Activated T-cell treated with anti-CD3 and anti-CD28 coated beads, Interleukin-2, amount 50 U/mL, for 72 hours (primary cell): ENCODE data around the gene GOT1. TPM values are rescaled to one million over a fixed set of nuclear protein-coding genes. Genes with fewer than 3 reads are reported as not detected.

ENCODE experiments used
- ATAC-seq, 2 donors: fragments of 150-1000 bp; cut with Tn5 transposase; replicated peaks in 1 of 2; 2 replicates each; pipeline ENCODE4 v1.10.0; 2021; ENCODE audit warnings: moderate library complexity in 2 of 2, mild to moderate bottlenecking in 1 of 2
- DNase-seq, 2 donors: peaks; one replicate each; pipeline ENCODE4 v3.0.0; 2021 to 2022; ENCODE audit warnings: mixed read lengths in 1 of 2
- H3K27ac Mint-ChIP-seq: one replicate; pipeline ENCODE4 v1.8.0; 2022; ENCODE audit warnings: mild to moderate bottlenecking, moderate library complexity, mixed read lengths
- H3K27me3 Mint-ChIP-seq: one replicate; pipeline ENCODE4 v1.8.0; 2022; ENCODE audit warnings: low read depth, mixed read lengths
- H3K36me3 Mint-ChIP-seq, 2 donors: one replicate each; pipeline ENCODE4 v1.8.0; 2022; ENCODE audit warnings: mixed read lengths in 2 of 2, mild to moderate bottlenecking in 1 of 2; ENCODE audit not compliant: insufficient read depth in 2 of 2
- H3K4me1 Mint-ChIP-seq: one replicate; pipeline ENCODE4 v1.8.0; 2022; ENCODE audit warnings: low read depth, mixed read lengths
- H3K4me3 Mint-ChIP-seq, 2 donors: one replicate each; pipeline ENCODE4 v1.8.0; 2022; ENCODE audit warnings: mild to moderate bottlenecking in 2 of 2, mixed read lengths in 2 of 2, moderate library complexity in 2 of 2
- H3K9me3 Mint-ChIP-seq, 2 donors: one replicate each; pipeline ENCODE4 v1.8.0; 2022; ENCODE audit warnings: mixed read lengths in 2 of 2
- total RNA-seq, 2 donors: library from RNA; stranded (reverse); gene quantifications; one replicate each; pipeline ENCODE4 v1.2.3, GENCODE V29; 2022

GOT1 gene
- 100 to 1,000 TPM; 101 to 103 TPM for total RNA-seq

DNA sequence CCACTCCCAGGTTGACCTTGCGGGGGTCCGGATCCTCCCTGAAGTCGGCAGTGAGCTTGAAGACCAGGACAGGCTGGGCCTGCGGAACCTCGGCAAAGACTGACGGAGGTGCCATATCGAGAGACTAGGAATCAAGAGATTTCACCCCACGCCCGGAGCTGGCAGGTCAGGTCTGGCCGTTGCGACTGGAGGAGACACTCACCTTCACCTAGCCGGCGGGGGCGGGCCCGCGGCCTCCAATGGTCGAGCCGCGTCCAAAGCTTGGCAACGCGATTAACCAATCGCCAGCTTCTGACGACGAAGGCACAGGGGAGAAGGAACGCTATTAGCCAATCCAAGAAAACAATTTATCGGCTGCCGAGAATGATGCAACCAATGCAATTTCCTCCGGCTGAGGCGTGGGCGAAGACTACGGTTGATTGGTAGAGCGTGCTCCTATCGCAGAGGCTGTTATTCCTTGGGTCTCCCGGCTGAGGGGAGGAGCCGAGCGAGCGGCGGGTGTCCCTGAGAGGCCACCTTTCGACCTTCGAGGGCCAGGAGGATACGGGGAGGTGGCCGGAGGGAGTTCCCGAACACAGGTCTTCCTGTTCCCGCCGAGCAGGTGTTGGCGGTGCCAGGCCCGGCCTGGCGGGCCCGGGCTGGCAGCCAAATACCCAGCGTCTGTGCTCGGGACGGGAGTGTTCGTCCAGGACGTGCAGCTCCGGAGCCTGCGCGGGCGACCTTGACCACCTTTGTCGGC lies at the start of gene GOT1:
Gene GOT1, minus strand, starts transcription at position 174 of the 739 bp plus-strand sequence. Its CDS starts 59 bp downstream, at position 115.
- H3K9me3 Mint-ChIP-seq: no peaks in the 10 kb centered on the region
- no peaks in the 10 kb centered on the region for H3K27me3 Mint-ChIP-seq
- DNase-seq: peak; percentile 93 to 96
- H3K4me3 Mint-ChIP-seq: peak within 1 kb of the TSS; percentile 98 to 100
- H3K27ac Mint-ChIP-seq: peak within 1 kb of the TSS; percentile 100
- peak; percentile 94 to 95 for ATAC-seq
- peaks cover 8 to 11% of the 10 kb centered on the region in 2 donors for H3K36me3 Mint-ChIP-seq
- peaks cover 49% of the 10 kb centered on the region for H3K4me1 Mint-ChIP-seq

GRCh38 chr10:99470327-99470726 lies 39.9 kb upstream of the GOT1 start:
- Mint-ChIP-seq H3K27ac (no peak overlapping the region), H3K36me3 (no peaks in the 10 kb centered on the region), H3K4me1 (no peaks in the 10 kb centered on the region), H3K9me3 (no peaks in the 10 kb centered on the region), H3K4me3 (no peak overlapping the region), H3K27me3 (peaks cover 36% of the 10 kb centered on the region)
- no peak for ATAC-seq
- no peak for DNase-seq

GRCh38 chr10:99467236-99467999 lies 37.0 kb upstream of the GOT1 start:
- peaks cover 32% of the 10 kb centered on the region for H3K27me3 Mint-ChIP-seq
- H3K27ac Mint-ChIP-seq: no peak overlapping the region
- no peak for ATAC-seq
- H3K4me1 Mint-ChIP-seq: no peaks in the 10 kb centered on the region
- H3K36me3 Mint-ChIP-seq: no peaks in the 10 kb centered on the region
- no peak for DNase-seq
- no peaks in the 10 kb centered on the region for H3K9me3 Mint-ChIP-seq
- H3K4me3 Mint-ChIP-seq: no peak overlapping the region

- Mint-ChIP-seq H3K9me3 (no peaks in the 10 kb centered on the region), H3K27me3 (peaks cover 36% of the 10 kb centered on the region), H3K4me1 (no peaks in the 10 kb centered on the region), H3K27ac (no peak overlapping the region), H3K4me3 (no peak overlapping the region), H3K36me3 (no peaks in the 10 kb centered on the region)
- no peak for ATAC-seq
- no peak for DNase-seq
Observed at GRCh38 chr10:99466632-99467223, 36.3 kb upstream of the GOT1 start.

- Mint-ChIP-seq H3K27me3 (peaks cover 53% of the 10 kb centered on the region), H3K4me3 (no peak overlapping the region), H3K4me1 (no peaks in the 10 kb centered on the region), H3K9me3 (no peaks in the 10 kb centered on the region), H3K36me3 (no peaks in the 10 kb centered on the region), H3K27ac (no peak overlapping the region)
- ATAC-seq: no peak
- DNase-seq: no peak
Observed at GRCh38 chr10:99461230-99461629, 30.8 kb upstream of the GOT1 start.

- ATAC-seq (no peak), DNase-seq (no peak)
- Mint-ChIP-seq H3K27ac (no peak overlapping the region), H3K9me3 (no peaks in the 10 kb centered on the region), H3K4me3 (no peak overlapping the region), H3K27me3 (peaks cover 59% of the 10 kb centered on the region), H3K4me1 (no peaks in the 10 kb centered on the region), H3K36me3 (no peaks in the 10 kb centered on the region)
Observed at GRCh38 chr10:99460070-99460469, 29.6 kb upstream of the GOT1 start.

GRCh38 chr10:99459217-99459616 lies 28.8 kb upstream of the GOT1 start:
- Mint-ChIP-seq H3K9me3 (no peaks in the 10 kb centered on the region), H3K27me3 (peaks cover 66% of the 10 kb centered on the region), H3K27ac (no peak overlapping the region), H3K4me3 (no peak overlapping the region), H3K36me3 (no peaks in the 10 kb centered on the region), H3K4me1 (no peaks in the 10 kb centered on the region)
- DNase-seq (no peak), ATAC-seq (no peak)

DNA sequence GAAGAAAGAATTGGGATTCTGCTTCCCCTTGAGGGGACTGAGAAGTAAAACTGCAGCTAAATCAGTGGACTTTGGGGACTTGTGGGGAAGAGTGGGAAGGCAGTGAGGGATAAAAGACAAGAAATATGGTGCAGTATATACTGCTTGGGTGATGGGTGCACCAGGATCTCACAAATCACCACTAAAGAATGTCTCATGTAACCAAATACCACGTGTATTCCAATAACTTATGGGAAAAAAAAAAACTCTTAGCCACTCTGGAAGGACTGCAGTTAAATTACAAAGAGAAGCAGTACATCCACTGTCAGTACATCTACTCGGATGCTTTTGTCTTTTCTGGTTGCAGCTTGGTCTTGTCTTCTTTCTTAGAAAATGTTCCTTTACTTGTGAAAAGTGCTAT lies 27.4 kb upstream of the GOT1 start:
- H3K27ac Mint-ChIP-seq: no peak overlapping the region
- DNase-seq (no peak), ATAC-seq (no peak)
- H3K9me3 Mint-ChIP-seq: no peaks in the 10 kb centered on the region
- H3K36me3 Mint-ChIP-seq: no peaks in the 10 kb centered on the region
- H3K27me3 Mint-ChIP-seq: peaks cover 70% of the 10 kb centered on the region
- H3K4me3 Mint-ChIP-seq: no peak overlapping the region
- H3K4me1 Mint-ChIP-seq: no peaks in the 10 kb centered on the region

- Mint-ChIP-seq H3K9me3 (no peaks in the 10 kb centered on the region), H3K4me3 (no peak overlapping the region), H3K27me3 (peaks cover 66% of the 10 kb centered on the region), H3K36me3 (no peaks in the 10 kb centered on the region), H3K27ac (no peak overlapping the region), H3K4me1 (no peaks in the 10 kb centered on the region)
- DNase-seq (no peak), ATAC-seq (no peak)
Observed at GRCh38 chr10:99456931-99457288, 26.5 kb upstream of the GOT1 start.

GRCh38 chr10:99456207-99456930 lies 25.9 kb upstream of the GOT1 start:
- Mint-ChIP-seq H3K4me1 (no peaks in the 10 kb centered on the region), H3K36me3 (no peaks in the 10 kb centered on the region), H3K9me3 (no peaks in the 10 kb centered on the region), H3K4me3 (no peak overlapping the region), H3K27me3 (peaks cover 68% of the 10 kb centered on the region), H3K27ac (no peak overlapping the region)
- no peak for ATAC-seq
- no peak for DNase-seq

- Mint-ChIP-seq H3K4me3 (no peak overlapping the region), H3K9me3 (no peaks in the 10 kb centered on the region), H3K27ac (no peak overlapping the region), H3K4me1 (no peaks in the 10 kb centered on the region), H3K27me3 (peaks cover 40% of the 10 kb centered on the region), H3K36me3 (no peaks in the 10 kb centered on the region)
- ATAC-seq: no peak
- DNase-seq: no peak
Observed at GRCh38 chr10:99451981-99452380, 21.6 kb upstream of the GOT1 start.

- DNase-seq (no peak), ATAC-seq (no peak)
- Mint-ChIP-seq H3K9me3 (no peaks in the 10 kb centered on the region), H3K27me3 (peaks cover 39% of the 10 kb centered on the region), H3K27ac (no peak overlapping the region), H3K4me3 (no peak overlapping the region), H3K36me3 (no peaks in the 10 kb centered on the region), H3K4me1 (no peaks in the 10 kb centered on the region)
Observed at GRCh38 chr10:99451499-99451788, 21.0 kb upstream of the GOT1 start.
